ENCODE results near the gene TEAD4. TPM values are rescaled to one million over a fixed set of nuclear protein-coding genes. Genes with fewer than 3 reads are reported as not detected.

Gene TEAD4
- total and polyA plus RNA-seq, 2 donors from 2014 or later = 19.8 to 40.9 TPM

GRCh38 chr12:3010214-3010930 is 51.2 kb downstream of the TEAD4 start:
- Histone ChIP-seq H3K4me3 (ENCODE audit: low read length in 3 of 3) (no peak overlapping the region), H3K4me1 (ENCODE audit: control insufficient read depth in 2 of 3, insufficient read depth in 2 of 3, low read depth in 1 of 3, low read length in 3 of 3) (no peaks in the 10 kb centered on the region), H3K9ac (ENCODE audit: low read length in 3 of 3) (no peak overlapping the region), H3K9me3 (ENCODE audit: control insufficient read depth in 2 of 3, insufficient read depth in 1 of 3, low read length in 3 of 3) (no peaks in the 10 kb centered on the region), H3K27ac (ENCODE audit: low read depth in 2 of 2, low read length in 2 of 2) (no peak overlapping the region), H3K27me3 (ENCODE audit: control insufficient read depth, insufficient read depth, low read length) (no peaks in the 10 kb centered on the region), H3K36me3 (ENCODE audit: control insufficient read depth in 2 of 3, insufficient read depth in 3 of 3, low read length in 3 of 3) (no peaks in the 10 kb centered on the region)
- intact Hi-C loops (cut with DNase I) = no loop called here
- TF ChIP-seq CTCF (IDR thresholded peaks at IDR 0.05; ENCODE audit: borderline replicate concordance, extremely low read depth, insufficient read depth) = no peak
- FAIRE-seq (no peak), DNase-seq (no peak)

- FAIRE-seq (no peak), DNase-seq (no peak)
- Histone ChIP-seq H3K4me1 (ENCODE audit: control insufficient read depth in 2 of 3, insufficient read depth in 2 of 3, low read depth in 1 of 3, low read length in 3 of 3) (no peaks in the 10 kb centered on the region), H3K4me3 (ENCODE audit: low read length in 3 of 3) (no peak overlapping the region), H3K36me3 (ENCODE audit: control insufficient read depth in 2 of 3, insufficient read depth in 3 of 3, low read length in 3 of 3) (no peaks in the 10 kb centered on the region), H3K27ac (ENCODE audit: low read depth in 2 of 2, low read length in 2 of 2) (no peak overlapping the region), H3K9ac (ENCODE audit: low read length in 3 of 3) (no peak overlapping the region), H3K9me3 (ENCODE audit: control insufficient read depth in 2 of 3, insufficient read depth in 1 of 3, low read length in 3 of 3) (no peaks in the 10 kb centered on the region), H3K27me3 (ENCODE audit: control insufficient read depth, insufficient read depth, low read length) (no peaks in the 10 kb centered on the region)
- no peak for TF ChIP-seq CTCF (IDR thresholded peaks at IDR 0.05; ENCODE audit: borderline replicate concordance, extremely low read depth, insufficient read depth)
- intact Hi-C loops (cut with DNase I) = no loop called here
Measured at GRCh38 chr12:3012786-3013185, 53.6 kb downstream of the TEAD4 start.

- FAIRE-seq (no peak), DNase-seq (peak in 2 of 5 donors; percentile 7 to 75)
- H3K36me3 ChIP-seq (ENCODE audit: control insufficient read depth in 2 of 3, insufficient read depth in 3 of 3, low read length in 3 of 3) = no peaks in the 10 kb centered on the region
- no peak for TF ChIP-seq CTCF (IDR thresholded peaks at IDR 0.05; ENCODE audit: borderline replicate concordance, extremely low read depth, insufficient read depth)
- H3K9ac ChIP-seq (ENCODE audit: low read length in 3 of 3) = no peak overlapping the region
- intact Hi-C loops (cut with DNase I) = no loop called here
- no peaks in the 10 kb centered on the region for H3K27me3 ChIP-seq (ENCODE audit: control insufficient read depth, insufficient read depth, low read length)
- no peaks in the 10 kb centered on the region for H3K4me1 ChIP-seq (ENCODE audit: control insufficient read depth in 2 of 3, insufficient read depth in 2 of 3, low read depth in 1 of 3, low read length in 3 of 3)
- no peak overlapping the region for H3K27ac ChIP-seq (ENCODE audit: low read depth in 2 of 2, low read length in 2 of 2)
- no peak overlapping the region for H3K4me3 ChIP-seq (ENCODE audit: low read length in 3 of 3)
- H3K9me3 ChIP-seq (ENCODE audit: control insufficient read depth in 2 of 3, insufficient read depth in 1 of 3, low read length in 3 of 3) = no peaks in the 10 kb centered on the region
Measured at GRCh38 chr12:3014641-3015040, 55.4 kb downstream of the TEAD4 start.

- DNase-seq (no peak), FAIRE-seq (no peak)
- no peaks in the 10 kb centered on the region for H3K36me3 ChIP-seq (ENCODE audit: control insufficient read depth in 2 of 3, insufficient read depth in 3 of 3, low read length in 3 of 3)
- H3K4me1 ChIP-seq (ENCODE audit: control insufficient read depth in 2 of 3, insufficient read depth in 2 of 3, low read depth in 1 of 3, low read length in 3 of 3) = no peaks in the 10 kb centered on the region
- H3K27me3 ChIP-seq (ENCODE audit: control insufficient read depth, insufficient read depth, low read length) = no peaks in the 10 kb centered on the region
- no peak overlapping the region for H3K4me3 ChIP-seq (ENCODE audit: low read length in 3 of 3)
- H3K27ac ChIP-seq (ENCODE audit: low read depth in 2 of 2, low read length in 2 of 2) = no peak overlapping the region
- TF ChIP-seq CTCF (IDR thresholded peaks at IDR 0.05; ENCODE audit: borderline replicate concordance, extremely low read depth, insufficient read depth) = no peak
- no peak overlapping the region for H3K9ac ChIP-seq (ENCODE audit: low read length in 3 of 3)
- no peaks in the 10 kb centered on the region for H3K9me3 ChIP-seq (ENCODE audit: control insufficient read depth in 2 of 3, insufficient read depth in 1 of 3, low read length in 3 of 3)
- intact Hi-C loops (cut with DNase I) = no loop called here
Measured at GRCh38 chr12:3015356-3015755, 56.2 kb downstream of the TEAD4 start.
